Thymus (tissue), 11 donors: ENCODE results near the gene MAFB. TPM values are rescaled to one million over a fixed set of nuclear protein-coding genes. Genes with fewer than 3 reads are reported as not detected.

Source experiments
- DNase-seq, 9 donors: peaks; one replicate each; pipeline ENCODE4 v3.0.0-alpha.2; 2013; ENCODE audit warnings: low spot score in 9 of 9, low read depth in 6 of 9, missing footprints in 1 of 9
- H3K27ac ChIP-seq, 2 donors: one replicate each; pipeline ENCODE4 v1.5.1; 2013; ENCODE audit warnings: control low read depth in 1 of 2, low read depth in 1 of 2, low read length in 1 of 2, mild to moderate bottlenecking in 1 of 2, moderate library complexity in 1 of 2
- H3K27me3 ChIP-seq, 2 donors: one replicate each; pipeline ENCODE4 v1.5.1; 2013; ENCODE audit warnings: low read length in 1 of 2; ENCODE audit not compliant: control insufficient read depth in 2 of 2, insufficient read depth in 1 of 2
- H3K36me3 ChIP-seq, 2 donors: one replicate each; pipeline ENCODE4 v1.5.1; 2013; ENCODE audit warnings: low read length in 1 of 2, mild to moderate bottlenecking in 1 of 2, moderate library complexity in 1 of 2; ENCODE audit not compliant: control insufficient read depth in 2 of 2, insufficient read depth in 2 of 2
- H3K4me1 ChIP-seq, 2 donors: one replicate each; pipeline ENCODE4 v1.5.1; 2013; ENCODE audit warnings: low read length in 2 of 2; ENCODE audit not compliant: control insufficient read depth in 2 of 2, insufficient read depth in 2 of 2
- H3K4me3 ChIP-seq, 2 donors: one replicate each; pipeline ENCODE4 v1.5.1; 2013; ENCODE audit warnings: low read length in 2 of 2, control low read depth in 1 of 2, mild to moderate bottlenecking in 1 of 2
- H3K9me3 ChIP-seq, 2 donors: one replicate each; pipeline ENCODE4 v1.5.1; 2013; ENCODE audit warnings: low read length in 1 of 2, mild to moderate bottlenecking in 1 of 2; ENCODE audit not compliant: control insufficient read depth in 2 of 2, insufficient read depth in 1 of 2
- WGBS: extraction: QIAGEN DNeasy Blood & Tissue Kit; methylation state at CpG from one replicate; pipeline ENCODE4 v1.1.7; 2013; 5-methylcytosine and 5-hydroxymethylcytosine counted together
- polyA plus RNA-seq: library from polyadenylated mRNA; stranded (reverse); fragments of 200-250 nt; gene quantifications from one replicate; pipeline ENCODE4 v1.2.3, GENCODE V29; 2013
- total RNA-seq: library from RNA; stranded (reverse); fragments of 120-200 nt; gene quantifications from one replicate; pipeline ENCODE4 v1.2.4, GENCODE V29; 2013
- donor health status: healthy.

The MAFB gene
- total and polyA plus RNA-seq, 2 donors: 3.5 to 26.1 TPM

DNA sequence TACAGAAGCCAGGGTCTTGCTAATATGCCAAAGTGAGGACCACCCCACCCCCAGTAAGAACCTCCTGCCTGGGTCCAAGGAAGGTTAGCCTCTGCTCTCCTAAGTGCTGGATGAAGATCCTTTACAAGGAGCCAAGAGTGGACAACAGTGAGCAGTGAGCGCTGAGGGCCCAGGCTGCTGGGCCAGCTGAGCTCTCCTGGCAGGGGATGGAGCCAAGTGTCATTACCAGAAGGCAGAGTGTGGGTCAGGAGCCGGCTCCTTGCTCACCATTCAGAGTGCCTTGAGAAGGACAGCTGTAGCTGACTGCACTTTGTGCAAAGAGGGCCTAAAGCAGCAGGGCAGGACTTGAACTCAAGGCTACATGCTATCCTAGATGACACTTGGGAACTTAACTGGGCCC lies 16.9 kb downstream of the MAFB start:
- Histone ChIP-seq H3K36me3 (no peaks in the 10 kb centered on the region), H3K27me3 (peaks cover 0 to 9% of the 10 kb centered on the region in 2 donors), H3K4me1 (no peaks in the 10 kb centered on the region), H3K4me3 (no peak overlapping the region), H3K27ac (no peak overlapping the region), H3K9me3 (no peaks in the 10 kb centered on the region)
- WGBS: 94% methylated on average over 2 of the region's 2 CpGs
- DNase-seq: no peak

DNA sequence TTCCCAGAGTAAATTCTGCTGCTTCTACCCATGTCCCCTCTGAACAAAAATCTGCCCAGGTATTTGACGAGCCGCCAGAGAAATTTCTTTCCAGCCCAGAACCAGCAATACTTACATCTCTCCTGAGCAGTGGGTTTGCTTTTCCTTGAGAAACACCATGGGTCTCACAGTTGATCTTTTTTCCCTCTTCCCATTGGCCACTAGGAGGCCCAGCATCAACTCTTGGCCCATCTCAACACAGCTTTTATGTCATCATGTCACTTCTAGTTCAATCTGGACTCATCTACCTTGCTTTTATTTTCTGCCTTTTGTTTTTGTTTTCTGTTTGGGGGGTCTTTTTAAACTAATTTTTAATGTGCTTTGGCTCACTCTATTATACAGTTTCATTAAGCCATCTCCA lies 18.8 kb downstream of the MAFB start:
- 97% methylated on average over 2 of the region's 2 CpGs for WGBS
- no peak for DNase-seq
- no peaks in the 10 kb centered on the region for H3K9me3 ChIP-seq

DNA sequence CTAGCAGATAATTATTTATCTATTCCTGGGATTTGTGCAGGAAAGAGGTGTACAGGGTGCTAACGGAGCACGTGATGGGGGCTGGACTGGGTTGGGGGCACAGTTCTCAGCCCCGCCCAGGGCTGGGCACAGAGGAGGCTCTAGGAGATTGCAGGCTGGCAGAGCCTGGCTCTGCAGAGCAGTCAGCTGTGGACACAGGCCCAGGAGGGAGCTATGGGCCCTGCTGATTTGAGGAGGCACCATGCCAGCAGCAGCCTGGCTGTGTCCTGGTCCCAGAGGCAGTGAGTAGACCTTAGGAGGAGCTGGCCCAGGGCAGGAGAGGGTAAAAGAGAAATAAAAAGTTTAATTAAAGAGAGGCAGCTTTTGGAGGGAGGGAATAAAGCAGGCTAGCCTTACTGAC lies 19.3 kb downstream of the MAFB start:
- Histone ChIP-seq H3K9me3 (no peaks in the 10 kb centered on the region), H3K27me3 (peaks cover 0 to 1% of the 10 kb centered on the region in 2 donors), H3K36me3 (no peaks in the 10 kb centered on the region), H3K4me1 (no peaks in the 10 kb centered on the region), H3K4me3 (no peak overlapping the region), H3K27ac (no peak overlapping the region)
- 85% methylated on average over 3 of the region's 3 CpGs for WGBS
- no peak for DNase-seq

More for the DNA sequence above, 18.8 kb downstream of the MAFB start:
- Histone ChIP-seq H3K4me3 (no peak overlapping the region), H3K27me3 (peaks cover 0 to 3% of the 10 kb centered on the region in 2 donors), H3K4me1 (no peaks in the 10 kb centered on the region), H3K36me3 (no peaks in the 10 kb centered on the region), H3K27ac (no peak overlapping the region)

DNA sequence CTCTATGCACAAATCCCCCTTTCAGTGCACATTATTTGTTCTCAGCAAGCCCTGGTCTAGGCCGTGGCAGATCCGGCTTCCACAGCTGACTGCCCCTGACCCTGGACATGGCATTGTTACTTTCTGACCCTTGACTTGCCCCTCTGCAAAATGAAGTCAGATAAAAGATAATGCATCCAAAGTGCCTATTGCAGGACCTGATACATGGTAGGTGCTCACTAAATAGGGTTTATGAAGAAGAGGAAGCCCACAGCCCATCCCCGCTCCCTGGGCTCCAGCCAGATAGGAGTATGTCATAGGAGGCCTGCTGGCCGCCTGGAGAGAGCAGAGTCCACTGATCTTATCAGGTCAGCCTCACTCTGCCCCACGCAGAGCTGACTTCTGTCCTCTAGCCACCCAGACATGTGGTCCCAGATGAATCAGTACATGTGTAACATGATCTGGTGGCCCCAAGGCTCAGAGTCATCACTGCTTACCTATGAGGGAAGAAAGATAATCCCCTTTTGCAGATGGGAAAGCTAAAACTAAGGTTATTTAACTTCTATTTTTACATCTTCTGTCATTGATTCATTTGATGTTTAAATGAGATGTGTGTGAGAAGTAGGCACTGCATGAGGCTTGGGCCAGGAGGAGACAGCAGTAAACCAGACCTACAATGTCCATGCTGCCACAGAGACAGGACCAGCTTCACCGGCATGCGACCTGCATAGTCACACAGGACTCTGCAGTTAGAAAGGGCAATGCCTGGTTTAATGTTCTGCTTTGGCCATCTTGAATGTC lies 20.4 kb downstream of the MAFB start:
- H3K36me3 ChIP-seq: no peaks in the 10 kb centered on the region
- H3K9me3 ChIP-seq: no peaks in the 10 kb centered on the region
- no peak for DNase-seq
- H3K27me3 ChIP-seq: no peaks in the 10 kb centered on the region
- no peak overlapping the region for H3K27ac ChIP-seq
- H3K4me3 ChIP-seq: no peak overlapping the region
- H3K4me1 ChIP-seq: no peaks in the 10 kb centered on the region
- WGBS: 96% methylated on average over 7 of the region's 7 CpGs

DNA sequence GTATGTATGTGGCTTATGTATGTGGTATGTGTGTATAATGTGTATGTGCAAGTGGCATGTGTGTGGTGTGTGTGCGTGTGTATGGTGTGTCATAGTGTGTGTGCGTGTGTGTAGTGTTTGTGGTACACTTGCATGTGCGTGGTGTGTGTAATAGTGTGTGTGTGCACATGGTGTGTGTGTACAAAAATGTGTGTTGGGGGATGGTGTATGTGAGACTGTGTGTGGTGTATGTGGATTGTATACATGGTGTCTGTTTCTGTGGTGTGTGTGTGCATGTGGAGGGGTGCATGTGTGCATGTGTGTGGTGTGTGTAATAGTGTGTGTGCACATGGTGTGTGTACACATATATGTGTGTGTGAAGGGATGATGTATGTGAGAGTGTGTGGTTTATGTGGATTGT lies 21.5 kb downstream of the MAFB start:
- H3K36me3 ChIP-seq: no peaks in the 10 kb centered on the region
- H3K4me3 ChIP-seq: no peak overlapping the region
- no peak overlapping the region for H3K27ac ChIP-seq
- WGBS: 95% methylated on average over 3 of the region's 3 CpGs
- H3K27me3 ChIP-seq: no peaks in the 10 kb centered on the region
- DNase-seq: no peak
- H3K9me3 ChIP-seq: no peaks in the 10 kb centered on the region
- H3K4me1 ChIP-seq: no peaks in the 10 kb centered on the region

DNA sequence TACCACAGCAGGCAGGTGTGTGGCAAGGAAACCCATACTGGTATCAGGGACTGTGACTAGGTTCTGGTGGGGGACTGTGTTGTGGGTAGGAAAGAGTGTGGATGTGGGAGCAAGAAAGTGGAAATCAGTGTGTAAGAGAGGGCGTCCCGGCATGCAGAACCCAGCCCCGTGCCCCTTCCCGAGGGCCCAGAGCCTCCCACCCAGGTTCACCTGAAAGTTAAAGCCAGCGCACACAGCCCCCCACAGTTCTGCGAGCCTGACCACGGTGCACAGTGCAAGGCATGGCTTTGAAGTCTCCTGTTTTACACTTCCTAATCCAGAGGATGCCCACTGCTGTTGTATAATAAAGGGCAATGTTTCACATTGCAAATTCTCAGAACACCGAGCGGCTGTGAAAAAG lies 22.7 kb downstream of the MAFB start:
- Histone ChIP-seq H3K4me3 (no peak overlapping the region), H3K4me1 (no peaks in the 10 kb centered on the region), H3K36me3 (no peaks in the 10 kb centered on the region), H3K9me3 (no peaks in the 10 kb centered on the region), H3K27me3 (no peaks in the 10 kb centered on the region), H3K27ac (no peak overlapping the region)
- DNase-seq: no peak
- 95% methylated on average over 9 of the region's 9 CpGs for WGBS

DNA sequence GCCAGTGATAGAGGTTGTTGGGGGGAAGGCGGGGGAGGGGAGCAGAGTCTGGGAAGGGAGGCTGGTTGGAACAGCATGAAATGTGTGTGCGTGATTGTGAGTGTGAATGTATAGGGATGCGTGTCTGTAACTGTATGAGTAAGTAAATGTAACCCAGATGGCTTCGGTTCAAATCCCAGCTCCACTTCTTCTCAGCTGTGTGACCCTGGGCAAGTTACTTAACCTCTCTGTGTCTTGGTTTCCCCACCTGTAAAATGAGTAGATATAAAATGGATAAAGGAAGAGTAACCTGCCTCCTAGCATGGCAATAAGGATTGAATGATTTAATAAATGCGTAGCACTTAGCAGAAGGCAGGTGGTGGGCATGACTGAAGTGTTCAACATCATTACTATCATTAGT lies 24.1 kb downstream of the MAFB start:
- Histone ChIP-seq H3K27ac (no peak overlapping the region), H3K9me3 (no peaks in the 10 kb centered on the region), H3K36me3 (no peaks in the 10 kb centered on the region), H3K4me1 (no peaks in the 10 kb centered on the region), H3K4me3 (no peak overlapping the region), H3K27me3 (no peaks in the 10 kb centered on the region)
- WGBS: 96% methylated on average over 5 of the region's 5 CpGs
- no peak for DNase-seq

DNA sequence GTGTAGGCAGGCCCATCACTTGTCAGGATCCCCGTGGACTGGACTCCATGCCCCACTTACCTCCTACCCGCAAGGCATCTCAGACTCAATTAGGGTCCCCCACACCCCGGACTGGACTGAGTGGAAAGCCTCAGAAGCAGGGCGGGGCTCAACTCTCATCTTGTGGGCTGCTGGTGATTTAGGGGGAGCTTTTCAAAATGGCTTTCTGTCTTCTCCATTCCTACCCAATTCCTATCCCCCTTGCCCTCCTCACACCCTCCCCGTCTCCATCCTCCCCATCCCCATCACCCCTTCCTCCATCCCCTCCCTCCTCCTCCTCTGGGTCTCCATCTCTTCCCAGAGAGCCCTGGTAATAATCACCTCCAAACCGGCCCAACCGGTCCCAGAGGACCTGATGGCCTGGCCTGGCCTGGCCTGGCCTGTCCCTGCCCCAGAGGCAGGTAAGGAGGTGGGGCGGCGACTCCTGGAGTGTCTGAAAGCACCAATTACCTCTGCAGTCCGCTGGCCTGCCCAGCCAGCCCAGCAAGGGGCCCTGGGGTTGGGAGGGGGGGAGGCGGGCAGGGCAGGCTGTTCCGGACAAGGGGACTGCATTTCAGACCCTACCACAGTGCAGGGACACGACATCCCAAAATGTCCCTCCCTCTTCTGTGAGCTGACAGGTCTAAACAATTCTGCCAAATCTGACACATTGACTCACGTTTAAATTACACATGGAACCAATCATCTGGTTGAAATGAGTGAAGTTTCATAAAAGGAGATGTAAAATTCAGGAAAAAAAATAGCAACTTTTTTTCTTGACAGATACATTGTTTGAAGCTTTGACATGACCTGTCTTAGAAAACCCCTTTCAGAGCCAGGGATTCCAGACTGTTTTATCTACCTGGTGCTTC lies 24.8 kb downstream of the MAFB start:
- no peak overlapping the region for H3K27ac ChIP-seq
- 80% methylated on average over 14 of the region's 14 CpGs for WGBS
- H3K36me3 ChIP-seq: no peaks in the 10 kb centered on the region

DNA sequence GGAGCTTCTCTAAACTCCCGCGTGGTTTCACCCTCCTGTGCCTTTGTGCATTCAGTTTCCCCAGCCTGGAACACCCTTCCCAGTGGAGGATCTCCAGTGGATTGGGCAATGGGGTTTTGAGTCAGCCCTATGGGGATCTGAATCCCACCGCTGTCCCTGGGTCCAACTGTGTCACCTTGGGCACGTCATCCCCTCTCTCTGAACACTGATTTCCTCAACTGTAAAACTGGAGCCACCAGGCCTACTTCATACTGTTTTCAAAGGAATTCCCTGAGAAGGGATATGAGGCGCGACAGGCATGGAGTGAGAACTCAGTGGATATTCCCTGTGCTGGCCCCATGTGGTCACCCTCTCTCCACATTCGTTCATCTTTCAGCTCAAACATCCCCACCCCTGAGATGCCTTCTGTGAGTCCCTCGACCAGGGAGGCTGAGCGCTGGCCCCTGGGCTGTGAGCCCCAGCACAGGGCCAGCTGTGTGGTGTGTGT lies 25.7 kb downstream of the MAFB start:
- Histone ChIP-seq H3K36me3 (no peaks in the 10 kb centered on the region), H3K4me3 (no peak overlapping the region), H3K27me3 (no peaks in the 10 kb centered on the region), H3K4me1 (no peaks in the 10 kb centered on the region), H3K9me3 (no peaks in the 10 kb centered on the region), H3K27ac (no peak overlapping the region)
- no peak for DNase-seq
- WGBS: 86% methylated on average over 9 of the region's 9 CpGs

More for the DNA sequence above, 24.8 kb downstream of the MAFB start:
- Histone ChIP-seq H3K27me3 (no peaks in the 10 kb centered on the region), H3K4me3 (no peak overlapping the region), H3K9me3 (no peaks in the 10 kb centered on the region), H3K4me1 (no peaks in the 10 kb centered on the region)
- no peak for DNase-seq
